ENCODE data around the gene ERCC5.

DNA sequence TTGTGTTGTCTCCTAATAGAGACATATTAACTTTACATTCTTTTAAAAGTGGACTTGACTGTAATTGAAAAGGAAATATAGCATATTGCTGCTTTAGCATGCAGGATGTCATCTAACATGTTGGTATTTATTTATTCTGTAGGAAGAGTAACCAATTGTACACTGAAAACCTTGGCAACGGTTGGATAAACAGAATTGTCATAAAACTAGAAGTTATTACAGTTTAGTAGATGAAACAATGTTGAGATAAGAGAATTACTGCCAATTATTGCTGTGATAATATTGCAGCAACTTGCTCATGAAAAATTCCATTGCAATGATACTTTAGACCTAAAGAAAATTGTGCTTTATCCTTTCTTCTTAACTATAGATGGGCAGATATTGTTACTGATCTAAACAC is 7.6 kb upstream of the ERCC5 start:
- TF ChIP-seq EZH2 (IDR thresholded peaks at IDR 0.05; ENCODE audit: insufficient read depth, poor library complexity, severe bottlenecking) (no peak), EZH2phosphoT487 (IDR thresholded peaks at IDR 0.05; ENCODE audit: insufficient read depth, low read depth) (no peak)

Measured in GM23248 (cell line).